MM.1S (cell line): ENCODE measurements around the gene ATP6V1A.

ENCODE experiments used
- DNase-seq: peaks from one replicate; pipeline ENCODE4 v3.0.0-alpha.2; 2015
- H2AFZ ChIP-seq: fragments of 300-600 bp; sonication (generic); 2 replicates; pipeline ENCODE4 v1.6.0; 2016; ENCODE audit warnings: antibody characterized with exemption, low read length
- H3F3A ChIP-seq: fragments of 300-600 bp; sonication (generic); 2 replicates; pipeline ENCODE4 v1.6.1; 2016; ENCODE audit warnings: mild to moderate bottlenecking, antibody characterized with exemption, low read length, moderate library complexity, mixed read lengths; ENCODE audit not compliant: insufficient read depth
- H3K27ac ChIP-seq: fragments of 300-600 bp; sonication (generic); 2 replicates; pipeline ENCODE4 v1.5.1; 2016; ENCODE audit warnings: mild to moderate bottlenecking, low read length
- H3K27me3 ChIP-seq: fragments of 300-600 bp; sonication (generic); replicated peaks from 2 replicates; pipeline ENCODE4 v1.6.0; 2016; ENCODE audit warnings: low read length; ENCODE audit not compliant: insufficient read depth
- H3K36me3 ChIP-seq: fragments of 300-600 bp; sonication (generic); replicated peaks from 2 replicates; pipeline ENCODE4 v1.6.1; 2016; ENCODE audit warnings: mild to moderate bottlenecking, low read length, mixed read lengths; ENCODE audit not compliant: insufficient read depth
- H3K4me1 ChIP-seq: fragments of 300-600 bp; sonication (generic); 2 replicates; pipeline ENCODE4 v1.6.1; 2016; ENCODE audit warnings: low read length, mixed read lengths
- H3K4me2 ChIP-seq: fragments of 300-600 bp; sonication (generic); 2 replicates; pipeline ENCODE4 v1.6.0; 2016; ENCODE audit warnings: low read depth, low read length
- H3K4me3 ChIP-seq: fragments of 300-600 bp; sonication (generic); 2 replicates; pipeline ENCODE4 v1.5.1; 2016; ENCODE audit warnings: low read length, mixed read lengths
- H3K79me2 ChIP-seq: fragments of 300-600 bp; sonication (generic); 2 replicates; pipeline ENCODE4 v1.6.1; 2016; ENCODE audit warnings: mixed run types, low read length, mixed read lengths
- H3K9ac ChIP-seq: fragments of 300-600 bp; sonication (generic); 2 replicates; pipeline ENCODE4 v1.6.1; 2016; ENCODE audit warnings: low read length, mixed read lengths
- H3K9me2 ChIP-seq: fragments of 300-600 bp; sonication (generic); replicated peaks from 2 replicates; pipeline ENCODE4 v1.6.1; 2016; ENCODE audit warnings: mild to moderate bottlenecking, low read length, mixed read lengths; ENCODE audit not compliant: insufficient read depth
- H3K9me3 ChIP-seq: fragments of 300-600 bp; sonication (generic); replicated peaks from 2 replicates; pipeline ENCODE4 v1.6.1; 2016; ENCODE audit warnings: mild to moderate bottlenecking, low read length, mixed read lengths; ENCODE audit not compliant: insufficient read depth
- H4K20me1 ChIP-seq: fragments of 300-600 bp; sonication (generic); 2 replicates; pipeline ENCODE4 v1.6.1; 2016; ENCODE audit warnings: mild to moderate bottlenecking, low read length, moderate library complexity, mixed read lengths; ENCODE audit not compliant: insufficient read depth
- EZH2 ChIP-seq: fragments of 300-600 bp; sonication (generic); optimal IDR thresholded peaks from 2 replicates; pipeline ENCODE3; 2017; ENCODE audit warnings: low read depth, mild to moderate bottlenecking, antibody characterized with exemption, low read length, mixed read lengths
- EZH2phosphoT487 ChIP-seq: fragments of 300-600 bp; sonication (generic); IDR thresholded peaks from 2 replicates; pipeline ENCODE4 v1.6.1; 2018; ENCODE audit warnings: antibody characterized with exemption, low read length
- TF ChIP-seq, protein P1 (sequence below): fragments of 300-600 bp; sonication (generic); IDR thresholded peaks from 2 replicates; pipeline ENCODE4 v1.5.1; 2016; ENCODE audit warnings: antibody characterized with exemption, low read length, mixed read lengths

ATP6V1A gene

DNA sequence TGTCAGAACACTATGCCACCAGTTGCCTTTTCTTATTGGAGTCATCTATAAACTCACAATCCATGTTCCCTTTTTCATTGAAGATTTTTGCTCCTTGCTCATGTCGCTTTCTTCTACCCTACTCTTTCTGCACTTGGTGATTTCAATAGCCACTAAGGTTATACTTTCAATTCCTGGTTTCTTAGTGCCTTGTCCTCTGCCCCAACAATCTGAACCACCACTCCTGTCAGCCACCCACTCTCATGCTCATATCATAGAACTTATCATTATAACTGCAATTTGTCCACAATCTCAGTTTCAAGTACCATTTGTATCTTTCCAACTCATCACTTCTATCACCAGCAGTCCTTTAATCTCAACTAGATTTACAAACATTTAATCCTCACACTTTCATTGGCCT is 81.8 kb downstream of the ATP6V1A start:
- H4K20me1 ChIP-seq = no peaks in the 10 kb centered on the region
- peaks cover 8% of the 10 kb centered on the region; the same call in 1 of the 2 replicates for H3K4me1 ChIP-seq
- no peaks in the 10 kb centered on the region for H3K36me3 ChIP-seq
- H3K4me2 ChIP-seq = no peak overlapping the region
- no peaks in the 10 kb centered on the region for H3F3A ChIP-seq
- no peak overlapping the region for H3K27ac ChIP-seq
- TF ChIP-seq EZH2phosphoT487 (no peak), EZH2 (no peak)
- TF ChIP-seq, protein P1, sequence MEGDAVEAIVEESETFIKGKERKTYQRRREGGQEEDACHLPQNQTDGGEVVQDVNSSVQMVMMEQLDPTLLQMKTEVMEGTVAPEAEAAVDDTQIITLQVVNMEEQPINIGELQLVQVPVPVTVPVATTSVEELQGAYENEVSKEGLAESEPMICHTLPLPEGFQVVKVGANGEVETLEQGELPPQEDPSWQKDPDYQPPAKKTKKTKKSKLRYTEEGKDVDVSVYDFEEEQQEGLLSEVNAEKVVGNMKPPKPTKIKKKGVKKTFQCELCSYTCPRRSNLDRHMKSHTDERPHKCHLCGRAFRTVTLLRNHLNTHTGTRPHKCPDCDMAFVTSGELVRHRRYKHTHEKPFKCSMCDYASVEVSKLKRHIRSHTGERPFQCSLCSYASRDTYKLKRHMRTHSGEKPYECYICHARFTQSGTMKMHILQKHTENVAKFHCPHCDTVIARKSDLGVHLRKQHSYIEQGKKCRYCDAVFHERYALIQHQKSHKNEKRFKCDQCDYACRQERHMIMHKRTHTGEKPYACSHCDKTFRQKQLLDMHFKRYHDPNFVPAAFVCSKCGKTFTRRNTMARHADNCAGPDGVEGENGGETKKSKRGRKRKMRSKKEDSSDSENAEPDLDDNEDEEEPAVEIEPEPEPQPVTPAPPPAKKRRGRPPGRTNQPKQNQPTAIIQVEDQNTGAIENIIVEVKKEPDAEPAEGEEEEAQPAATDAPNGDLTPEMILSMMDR = no peak
- no peak overlapping the region for H3K9ac ChIP-seq
- H3K4me3 ChIP-seq = no peak overlapping the region
- no peaks in the 10 kb centered on the region for H3K27me3 ChIP-seq
- H3K9me3 ChIP-seq = no peaks in the 10 kb centered on the region
- DNase-seq = no peak
- no peak overlapping the region for H2AFZ ChIP-seq
- no peaks in the 10 kb centered on the region for H3K79me2 ChIP-seq
- H3K9me2 ChIP-seq = no peaks in the 10 kb centered on the region

DNA sequence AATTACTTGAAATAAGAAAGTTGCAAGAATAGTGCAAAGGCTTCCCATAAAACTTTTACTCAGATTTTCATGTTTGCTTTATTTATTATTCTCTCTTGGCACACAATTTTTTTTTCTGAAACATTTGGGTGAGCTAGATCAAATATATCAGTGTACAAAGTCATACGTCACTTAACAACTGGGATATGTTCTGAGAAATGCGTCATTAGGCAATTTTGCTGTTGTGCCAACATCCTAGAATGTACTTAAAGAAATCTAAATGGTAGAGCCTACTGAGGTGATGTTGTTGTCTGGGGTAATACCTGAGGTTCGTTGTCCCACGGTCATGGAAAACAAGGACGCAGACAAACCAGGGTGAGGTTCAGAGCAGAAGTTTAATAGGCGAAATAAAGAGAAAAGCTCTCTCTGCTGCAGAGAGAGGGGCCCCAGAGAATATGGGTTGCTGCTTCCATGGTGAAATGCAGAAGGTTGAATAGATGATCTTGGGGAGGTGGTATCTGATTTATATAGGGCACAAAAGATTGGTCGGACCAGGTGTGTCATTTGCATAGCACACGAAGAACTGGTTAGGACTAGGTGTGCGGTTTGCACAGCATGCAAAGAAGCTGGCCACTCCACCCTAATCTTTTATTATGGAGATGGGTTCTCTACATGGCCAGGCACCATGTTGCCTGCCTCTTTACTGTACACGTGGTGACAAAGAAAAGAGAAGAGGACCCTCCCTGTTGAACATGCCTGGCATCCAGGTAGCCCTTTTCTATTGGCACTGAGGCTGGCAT is 82.9 kb downstream of the ATP6V1A start:
- no peak overlapping the region for H3K9ac ChIP-seq
- no peaks in the 10 kb centered on the region for H4K20me1 ChIP-seq
- H3K4me2 ChIP-seq = no peak overlapping the region
- TF ChIP-seq, protein P1 = no peak
- no peak for TF ChIP-seq EZH2phosphoT487
- DNase-seq = no peak
- H3K9me2 ChIP-seq = no peaks in the 10 kb centered on the region
- no peaks in the 10 kb centered on the region for H3K36me3 ChIP-seq
- peaks cover 8% of the 10 kb centered on the region; the same call in 1 of the 2 replicates for H3K4me1 ChIP-seq
- no peak overlapping the region for H3K27ac ChIP-seq
- no peak overlapping the region for H2AFZ ChIP-seq
- no peaks in the 10 kb centered on the region for H3F3A ChIP-seq
- H3K79me2 ChIP-seq = no peaks in the 10 kb centered on the region
- H3K4me3 ChIP-seq = no peak overlapping the region
- H3K9me3 ChIP-seq = no peaks in the 10 kb centered on the region
- H3K27me3 ChIP-seq = no peaks in the 10 kb centered on the region

DNA sequence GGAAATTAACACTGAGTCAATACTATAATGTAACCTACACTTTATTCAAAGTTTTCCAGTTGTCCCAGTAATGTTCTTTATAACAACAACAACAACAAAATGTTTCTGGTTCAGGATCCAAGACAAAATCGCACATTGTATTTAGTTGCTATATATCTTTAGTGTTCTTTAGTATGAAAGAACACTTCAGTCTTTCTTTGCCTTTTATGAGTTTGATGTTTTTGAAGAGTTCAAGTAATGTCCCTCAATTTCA is 84.2 kb downstream of the ATP6V1A start:
- no peak for DNase-seq
- Histone ChIP-seq H3K27me3 (no peaks in the 10 kb centered on the region), H3K4me3 (no peak overlapping the region), H3K9me2 (no peaks in the 10 kb centered on the region), H3K4me2 (no peak overlapping the region), H3F3A (no peaks in the 10 kb centered on the region), H3K79me2 (no peaks in the 10 kb centered on the region), H3K36me3 (no peaks in the 10 kb centered on the region), H3K4me1 (peaks cover 8% of the 10 kb centered on the region; the same call in 1 of the 2 replicates), H2AFZ (no peak overlapping the region), H3K9ac (no peak overlapping the region), H3K9me3 (no peaks in the 10 kb centered on the region), H3K27ac (no peak overlapping the region), H4K20me1 (no peaks in the 10 kb centered on the region)
- TF ChIP-seq, protein P1 = no peak
- TF ChIP-seq EZH2 (no peak), EZH2phosphoT487 (no peak)
